Stimulated activated CD8-positive, alpha-beta memory T cell treated with anti-CD3 and anti-CD28 coated beads, Interleukin-15, amount 100 ng/mL, for 48 hours (primary cell): ENCODE data around the gene KLHDC7A.

Experiments used
- DNase-seq, 2 donors: peaks; one replicate each; pipeline ENCODE4 v3.0.0-alpha.2; 2020; ENCODE audit warnings: low read depth in 2 of 2

The KLHDC7A gene

GRCh38 chr1:18508084-18508483 lies 27.4 kb downstream of the KLHDC7A start:
- no peak for DNase-seq

GRCh38 chr1:18511149-18511873 lies 30.6 kb downstream of the KLHDC7A start:
- DNase-seq: no peak

- no peak for DNase-seq
These were observed 31.1 kb downstream of the KLHDC7A start for GRCh38 chr1:18511874-18512150.

- DNase-seq: no peak
These were observed 32.2 kb downstream of the KLHDC7A start for GRCh38 chr1:18512883-18513282.

GRCh38 chr1:18513995-18514394 lies 33.3 kb downstream of the KLHDC7A start:
- no peak for DNase-seq

GRCh38 chr1:18515120-18515667 lies 34.5 kb downstream of the KLHDC7A start:
- no peak for DNase-seq

GRCh38 chr1:18516473-18516872 lies 35.7 kb downstream of the KLHDC7A start:
- no peak for DNase-seq

GRCh38 chr1:18526436-18527275 lies 45.9 kb downstream of the KLHDC7A start:
- no peak for DNase-seq

GRCh38 chr1:18527514-18527913 lies 46.8 kb downstream of the KLHDC7A start:
- DNase-seq: no peak

GRCh38 chr1:18527921-18528320 lies 47.2 kb downstream of the KLHDC7A start:
- DNase-seq: no peak

GRCh38 chr1:18528616-18529015 lies 47.9 kb downstream of the KLHDC7A start:
- DNase-seq: no peak

- no peak for DNase-seq
These were observed 49.0 kb downstream of the KLHDC7A start for GRCh38 chr1:18529714-18530113.

GRCh38 chr1:18530587-18531502 lies 50.1 kb downstream of the KLHDC7A start:
- no peak for DNase-seq

- DNase-seq: no peak
These were observed 50.7 kb downstream of the KLHDC7A start for GRCh38 chr1:18531503-18531845.

- DNase-seq: no peak
These were observed 51.9 kb downstream of the KLHDC7A start for GRCh38 chr1:18532390-18533170.

GRCh38 chr1:18533259-18533658 lies 52.5 kb downstream of the KLHDC7A start:
- DNase-seq: no peak

GRCh38 chr1:18534810-18535205 lies 54.1 kb downstream of the KLHDC7A start:
- DNase-seq: no peak
